A549 (cell line): ENCODE results near the gene TCF25.

ENCODE experiments used
- BHLHE40 ChIP-seq: IDR thresholded peaks from 2 replicates; pipeline ENCODE4 v1.6.1; 2012; ENCODE audit warnings: low read depth, low read length, inconsistent platforms
- CEBPB ChIP-seq, 2 experiments: fragments of >200 bp in 1 of 2; sonication (Bioruptor Twin) in 1 of 2; formaldehyde crosslinking in 1 of 2; IDR thresholded peaks; 2 replicates each; pipeline ENCODE4 v1.6.1; 2012 to 2016
- CTCF ChIP-seq: fragments of >200 bp; sonication (Bioruptor Twin); formaldehyde crosslinking; IDR thresholded peaks from 3 replicates; pipeline ENCODE4 v1.5.1; 2016
- EP300 ChIP-seq, 2 experiments: fragments of >200 bp; sonication (Bioruptor Twin); formaldehyde crosslinking; IDR thresholded peaks; 2 replicates in 1 of 2; 3 replicates in 1 of 2; pipeline ENCODE4 v1.6.1; 2016 to 2017
- MAFK ChIP-seq: fragments of 450-650 bp; IDR thresholded peaks from 2 replicates; pipeline ENCODE4 v1.6.1; 2014; ENCODE audit not compliant: partially characterized antibody
- POLR2A ChIP-seq: IDR thresholded peaks from 2 replicates; pipeline ENCODE4 v1.6.1; 2012; ENCODE audit warnings: mild to moderate bottlenecking, low read length
- RAD21 ChIP-seq, 2 experiments: fragments of >200 bp in 1 of 2; sonication (Bioruptor Twin) in 1 of 2; formaldehyde crosslinking in 1 of 2; IDR thresholded peaks in 1 of 2; conservative IDR thresholded peaks in 1 of 2; 2 replicates in 1 of 2; 3 replicates in 1 of 2; pipeline ENCODE4 v1.6.1; 2012 to 2018; ENCODE audit warnings: inconsistent platforms in 1 of 2
- REST ChIP-seq: fragments of 200-600 bp; sonication (generic); IDR thresholded peaks from 2 replicates; pipeline ENCODE4 v1.6.1; 2016; ENCODE audit warnings: antibody characterized with exemption, mild to moderate bottlenecking, moderate library complexity
- TP53 ChIP-seq: fragments of 250-450 bp; sonication (Bioruptor Pico); IDR thresholded peaks from 2 replicates; pipeline ENCODE4 v1.5.0; 2021; ENCODE audit warnings: mild to moderate bottlenecking, moderate library complexity

GRCh38 chr16:89931305-89931896 lies 58.0 kb downstream of the TCF25 start:
- TF ChIP-seq TP53 (CRISPR knock-in tag) (no peak), CTCF (no peak), POLR2A (no peak), REST (no peak), RAD21 (conservative IDR thresholded peaks at IDR 0.05 in 1 of 2, IDR thresholded peaks at IDR 0.05 in 1 of 2) (no peak), BHLHE40 (no peak), CEBPB (IDR thresholded peaks at IDR 0.05) (no peak), MAFK (no peak), EP300 (IDR thresholded peaks at IDR 0.05) (no peak)
